DND-41 (cell line): Measurements from ENCODE around the gene STRADB.

Experiments
- EZH2 ChIP-seq: IDR thresholded peaks from 3 replicates; pipeline ENCODE4 v1.6.1; 2012; ENCODE audit warnings: borderline replicate concordance, low read depth, mild to moderate bottlenecking, moderate library complexity, low read length, inconsistent platforms; ENCODE audit not compliant: severe bottlenecking
- TF ChIP-seq, protein P1 (sequence below): IDR thresholded peaks from 2 replicates; pipeline ENCODE4 v1.5.1; 2012; ENCODE audit warnings: borderline replicate concordance, low read length, moderate library complexity, mild to moderate bottlenecking; ENCODE audit not compliant: poor library complexity, severe bottlenecking; ENCODE audit errors: extremely low read depth

DNA sequence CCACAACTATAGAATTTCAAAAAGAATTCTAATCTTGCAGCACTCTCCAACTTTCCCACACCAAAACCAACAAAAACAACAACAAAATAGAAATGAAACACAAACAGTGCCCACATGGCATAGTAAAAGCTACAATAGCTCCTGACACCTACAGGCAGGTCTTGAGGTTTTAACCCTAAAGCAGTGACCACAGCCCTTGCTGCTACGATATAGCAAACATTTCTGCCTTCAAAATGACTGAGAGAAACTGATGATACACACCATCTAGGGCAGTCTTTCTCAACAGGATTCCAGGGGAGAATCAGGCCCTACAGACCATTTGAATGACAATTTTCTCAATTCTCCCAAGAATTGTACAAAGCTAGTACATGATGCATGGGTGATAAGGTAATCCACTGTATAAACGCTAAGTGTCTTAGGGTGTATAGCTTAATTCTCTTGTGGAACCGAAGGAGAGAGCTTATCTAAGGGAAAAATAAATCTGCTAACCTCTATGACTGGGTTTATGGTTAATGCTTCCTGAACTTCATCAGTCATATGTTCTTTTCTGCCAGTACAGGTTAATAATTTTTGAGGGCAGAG is 46.8 kb upstream of the STRADB start:
- TF ChIP-seq, protein P1, sequence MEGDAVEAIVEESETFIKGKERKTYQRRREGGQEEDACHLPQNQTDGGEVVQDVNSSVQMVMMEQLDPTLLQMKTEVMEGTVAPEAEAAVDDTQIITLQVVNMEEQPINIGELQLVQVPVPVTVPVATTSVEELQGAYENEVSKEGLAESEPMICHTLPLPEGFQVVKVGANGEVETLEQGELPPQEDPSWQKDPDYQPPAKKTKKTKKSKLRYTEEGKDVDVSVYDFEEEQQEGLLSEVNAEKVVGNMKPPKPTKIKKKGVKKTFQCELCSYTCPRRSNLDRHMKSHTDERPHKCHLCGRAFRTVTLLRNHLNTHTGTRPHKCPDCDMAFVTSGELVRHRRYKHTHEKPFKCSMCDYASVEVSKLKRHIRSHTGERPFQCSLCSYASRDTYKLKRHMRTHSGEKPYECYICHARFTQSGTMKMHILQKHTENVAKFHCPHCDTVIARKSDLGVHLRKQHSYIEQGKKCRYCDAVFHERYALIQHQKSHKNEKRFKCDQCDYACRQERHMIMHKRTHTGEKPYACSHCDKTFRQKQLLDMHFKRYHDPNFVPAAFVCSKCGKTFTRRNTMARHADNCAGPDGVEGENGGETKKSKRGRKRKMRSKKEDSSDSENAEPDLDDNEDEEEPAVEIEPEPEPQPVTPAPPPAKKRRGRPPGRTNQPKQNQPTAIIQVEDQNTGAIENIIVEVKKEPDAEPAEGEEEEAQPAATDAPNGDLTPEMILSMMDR = no peak
- TF ChIP-seq EZH2 = no peak
